Epidermal melanocyte (primary cell): ENCODE data around the gene A3GALT2.

Experiments used
- DNase-seq: peaks from one replicate; pipeline ENCODE4 v3.0.0; 2011; ENCODE audit warnings: low spot score; ENCODE audit not compliant: insufficient read length

A3GALT2 gene

DNA sequence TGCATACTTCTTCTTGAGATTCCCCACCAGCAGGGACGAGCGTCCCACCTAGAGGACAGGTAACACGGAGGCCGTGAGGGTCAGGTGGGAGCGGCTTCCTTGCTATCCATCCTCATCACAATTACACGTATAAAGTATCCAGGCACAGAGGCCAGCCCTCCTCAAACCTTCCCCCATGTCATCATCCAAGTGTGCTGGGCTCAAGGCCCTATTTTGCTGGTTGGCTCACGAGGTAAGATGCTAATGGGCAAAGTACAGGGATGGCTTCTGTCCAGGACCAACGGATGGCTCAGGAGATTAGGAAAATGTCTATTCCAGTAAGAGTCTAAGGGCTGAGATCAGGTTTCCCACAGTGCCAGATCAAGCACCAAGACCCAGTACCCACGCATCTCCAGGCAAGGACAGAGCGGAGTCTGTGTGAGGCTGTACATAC, 11.5 kb upstream of the A3GALT2 start:
- DNase-seq, result no peak

DNA sequence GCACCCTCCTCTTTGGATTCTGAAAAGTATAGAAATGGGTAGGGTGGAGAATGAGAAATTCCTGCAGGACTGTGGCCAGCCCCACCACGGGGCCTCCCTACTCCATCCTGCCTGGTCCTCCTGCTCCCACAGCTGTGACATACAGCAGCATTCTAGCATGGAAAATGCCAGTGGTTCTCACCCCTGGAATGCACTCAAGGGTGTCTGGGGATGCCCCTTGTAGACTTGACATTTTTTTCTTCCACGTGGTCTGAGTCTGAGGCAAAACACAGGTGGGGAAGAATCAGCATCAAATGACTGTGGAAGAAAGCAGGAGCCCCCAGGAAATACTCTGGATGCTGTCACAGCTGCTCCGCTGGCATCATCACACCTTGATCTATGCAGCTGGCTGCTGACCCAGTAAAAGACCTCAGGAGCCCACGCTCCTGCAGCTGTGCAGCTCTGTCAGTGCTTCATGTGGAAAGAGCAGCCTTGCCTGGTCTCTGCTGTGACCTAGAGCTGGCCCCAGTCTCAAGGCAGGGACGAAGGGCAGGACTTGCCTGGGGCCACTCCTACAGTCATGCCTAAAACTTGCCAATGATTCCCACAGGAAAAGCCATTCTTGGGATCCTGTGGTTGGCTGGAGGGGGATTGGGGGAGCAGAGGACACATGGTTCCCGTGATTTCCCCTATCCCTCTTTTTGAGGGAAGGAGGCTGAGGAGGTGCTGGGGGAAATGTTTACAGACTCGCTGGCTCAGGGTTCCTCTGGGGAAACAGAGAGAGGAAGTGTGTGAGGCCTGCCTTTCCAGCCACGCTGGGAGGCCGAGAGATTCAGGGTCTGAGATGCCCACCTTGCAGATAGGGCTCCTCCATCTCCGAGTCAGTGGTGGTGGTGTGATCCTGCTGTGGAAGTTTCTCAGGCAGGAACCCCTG, 10.8 kb upstream of the A3GALT2 start:
- DNase-seq, result no peak

DNA sequence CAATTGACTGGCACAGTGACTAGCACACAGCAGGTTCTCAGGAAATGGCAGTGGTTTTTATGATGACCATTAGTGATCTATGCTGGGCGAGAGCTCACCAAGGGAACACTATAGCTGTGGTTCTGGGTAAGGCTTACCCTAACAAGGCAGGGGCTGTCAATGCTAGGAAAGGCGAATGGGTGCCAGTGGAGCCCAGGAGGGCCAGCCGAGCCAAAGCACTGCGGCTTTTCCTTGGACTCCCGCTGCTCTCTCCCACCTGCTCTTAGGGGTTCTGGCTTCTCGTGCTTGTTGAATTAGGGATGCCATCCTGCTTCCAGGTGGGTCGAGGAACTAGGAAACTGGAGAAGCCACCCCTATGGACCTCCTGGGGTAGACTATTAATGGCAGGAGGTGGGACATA, 10.0 kb upstream of the A3GALT2 start:
- no peak for DNase-seq

DNA sequence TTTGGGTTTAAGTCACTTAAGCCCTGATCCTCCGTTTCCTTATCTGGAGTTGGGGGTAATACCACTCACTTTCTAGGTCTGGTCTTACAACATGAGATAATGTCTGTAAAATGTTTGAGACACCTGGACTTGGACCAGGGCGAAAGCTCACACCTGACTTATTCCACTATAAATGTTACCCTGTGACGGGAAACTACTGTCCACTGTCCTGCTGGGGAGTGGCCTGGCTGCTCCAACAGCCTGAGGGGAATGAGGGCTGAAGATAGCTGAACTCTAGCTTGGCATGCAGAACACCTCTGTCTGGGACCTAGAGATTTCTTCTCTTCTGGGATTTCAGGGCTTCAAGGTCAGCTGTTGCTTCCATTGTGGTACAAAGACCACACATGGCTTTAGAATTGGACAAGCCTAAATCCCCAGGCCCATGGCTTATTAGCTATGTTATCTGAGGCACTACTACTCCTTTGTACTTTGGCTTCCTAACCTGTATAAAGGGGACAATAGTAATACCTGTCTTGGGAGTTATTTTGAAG, 9.5 kb upstream of the A3GALT2 start:
- no peak for DNase-seq

DNA sequence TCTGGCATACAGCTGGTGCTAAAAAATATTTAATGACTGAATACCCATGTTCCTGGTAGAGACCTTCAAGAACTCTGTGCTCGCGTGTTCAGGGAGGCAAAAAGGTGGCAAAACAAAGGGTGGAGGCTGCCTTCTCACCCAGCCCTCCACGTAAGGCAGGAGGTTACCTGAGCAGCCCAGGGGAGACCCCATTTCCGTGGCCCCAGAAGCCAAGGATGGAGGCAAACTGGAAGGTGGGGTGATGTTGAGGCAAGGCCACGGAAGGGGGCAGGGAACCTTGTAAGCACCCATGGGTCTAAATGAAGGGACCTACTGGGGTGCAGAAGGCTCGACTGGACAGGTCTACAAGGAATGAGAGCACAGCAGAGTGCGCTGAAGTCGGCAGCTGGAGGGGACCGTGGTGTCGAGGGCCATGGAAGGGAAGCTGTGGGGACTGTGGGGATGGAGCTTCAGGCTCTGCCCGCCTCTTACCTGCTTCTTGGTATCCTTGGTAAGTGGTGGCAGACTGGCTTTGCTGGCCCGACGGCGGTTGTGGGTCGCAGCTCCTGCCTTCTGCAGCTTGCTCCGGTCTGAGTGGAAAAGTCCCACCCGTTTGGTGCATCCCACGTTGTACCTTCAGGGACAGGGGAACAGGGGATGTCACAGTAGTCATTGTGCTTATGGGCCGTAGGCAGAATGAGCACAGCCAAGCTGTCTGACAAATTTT, 8.9 kb upstream of the A3GALT2 start:
- DNase-seq, result no peak

DNA sequence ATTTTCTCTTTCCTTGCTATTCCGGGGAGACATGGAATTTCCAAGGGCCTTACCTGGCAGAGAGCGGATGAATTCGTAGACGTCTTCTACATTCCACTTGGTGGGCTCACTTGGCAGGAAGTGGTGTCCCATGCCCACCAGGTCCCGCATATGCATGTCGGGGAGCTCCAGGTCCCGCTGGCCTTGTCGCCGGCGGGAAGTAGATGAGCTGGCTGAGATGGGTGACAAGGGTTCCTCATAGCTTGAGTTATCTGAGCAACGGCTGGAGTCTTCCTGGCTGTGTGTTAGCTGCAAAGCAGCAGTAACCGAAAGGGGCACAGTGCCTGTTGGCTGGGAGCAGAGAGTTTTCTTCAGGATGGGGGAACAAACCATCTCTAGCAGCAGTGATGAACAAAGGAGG, 7.9 kb upstream of the A3GALT2 start:
- no peak for DNase-seq

DNA sequence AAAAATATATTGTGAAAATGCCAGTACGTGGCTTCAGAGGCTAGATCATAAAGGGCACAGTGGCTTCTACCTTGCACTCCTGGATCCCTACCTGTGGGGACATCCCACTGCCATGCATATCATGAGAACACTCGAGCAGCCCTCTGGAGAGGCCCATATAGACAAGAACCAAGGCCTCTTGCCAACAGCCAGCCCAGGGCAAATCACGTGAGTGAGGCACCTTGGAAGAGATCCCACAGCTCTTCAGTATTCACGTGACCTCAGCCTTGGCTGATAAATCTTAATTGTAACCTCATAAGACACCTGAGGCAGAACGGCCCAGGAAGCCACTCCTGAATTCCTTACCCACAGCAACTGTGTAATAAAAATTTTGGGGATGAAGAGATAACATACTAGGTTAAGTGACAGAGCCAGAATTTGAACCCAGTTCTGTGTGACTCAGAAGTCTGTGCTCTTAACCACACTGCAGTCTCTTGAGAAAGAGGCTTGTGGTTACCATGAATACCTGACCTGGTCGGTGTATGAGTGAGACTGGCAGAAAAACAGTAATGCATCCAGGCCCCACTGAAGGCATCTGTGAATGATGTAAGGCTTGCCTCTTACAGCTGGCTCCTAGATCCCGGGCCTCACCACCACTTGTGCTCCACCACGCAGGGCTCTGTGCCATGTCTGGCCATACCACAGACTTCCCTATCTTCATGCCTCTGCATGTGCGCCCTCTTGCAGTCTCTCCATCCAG, 6.9 kb upstream of the A3GALT2 start:
- peak; percentile 49 for DNase-seq

DNA sequence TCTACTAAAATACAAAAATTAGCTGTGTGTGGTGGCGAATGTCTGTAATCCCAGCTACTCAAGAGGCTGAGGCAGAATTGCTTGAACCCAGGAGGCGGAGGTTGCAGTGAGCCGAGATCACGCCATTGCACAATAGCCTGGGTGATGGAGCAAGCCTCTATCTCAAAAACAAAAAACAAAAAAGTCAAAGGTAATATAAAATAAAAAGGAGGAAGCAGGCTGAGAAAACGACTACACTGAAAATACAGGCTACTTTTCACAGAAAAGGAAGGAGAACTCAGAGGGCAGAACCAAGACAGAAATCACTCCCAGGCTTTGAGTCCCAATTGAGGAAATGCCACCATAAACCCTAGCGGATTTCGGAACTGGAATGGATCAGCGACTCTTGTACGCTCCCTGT, 5.9 kb upstream of the A3GALT2 start:
- no peak for DNase-seq

DNA sequence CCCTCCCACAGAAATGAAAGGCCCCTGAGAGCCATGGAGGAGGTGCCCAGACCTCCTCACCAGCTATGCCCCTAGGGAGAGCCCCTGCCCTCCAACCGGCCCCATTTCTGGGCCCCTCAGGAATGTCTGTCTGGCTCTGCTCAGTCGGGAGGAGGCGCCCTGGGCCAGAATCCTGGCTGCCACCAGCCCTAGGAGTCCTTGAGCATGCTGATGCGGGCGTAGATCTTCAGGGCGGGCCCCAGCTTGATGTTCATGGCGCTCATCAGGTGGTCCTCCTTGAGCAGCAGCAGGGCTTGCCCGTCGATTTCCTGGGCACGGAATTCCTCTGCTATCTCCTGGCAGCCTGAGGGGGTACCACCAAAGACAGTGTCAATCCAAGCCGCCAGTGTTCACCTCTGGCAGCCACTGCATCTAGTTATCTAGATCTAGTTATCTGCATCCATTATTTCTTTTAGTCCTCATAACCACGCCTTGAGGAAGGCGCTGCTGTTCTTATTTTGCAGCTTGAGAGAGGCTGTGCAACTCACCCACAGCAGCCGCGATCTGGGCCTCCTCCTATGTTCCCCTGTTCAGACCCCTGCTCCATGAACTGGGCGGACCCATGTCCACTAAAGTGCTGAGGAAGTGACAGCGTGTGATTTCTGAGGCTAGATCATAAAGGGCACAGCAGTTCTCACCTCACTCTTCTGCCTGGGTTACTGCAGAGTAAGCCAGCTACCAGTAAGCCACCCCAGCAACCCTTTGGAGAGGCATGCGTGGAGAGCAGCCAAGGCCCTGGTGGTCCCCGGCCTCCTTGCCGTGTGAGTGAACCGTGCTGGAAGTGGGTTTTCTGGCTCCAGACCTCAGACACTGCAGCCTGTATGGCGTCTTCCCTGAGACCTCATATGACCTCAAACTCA, 4.0 kb upstream of the A3GALT2 start:
- no peak for DNase-seq

DNA sequence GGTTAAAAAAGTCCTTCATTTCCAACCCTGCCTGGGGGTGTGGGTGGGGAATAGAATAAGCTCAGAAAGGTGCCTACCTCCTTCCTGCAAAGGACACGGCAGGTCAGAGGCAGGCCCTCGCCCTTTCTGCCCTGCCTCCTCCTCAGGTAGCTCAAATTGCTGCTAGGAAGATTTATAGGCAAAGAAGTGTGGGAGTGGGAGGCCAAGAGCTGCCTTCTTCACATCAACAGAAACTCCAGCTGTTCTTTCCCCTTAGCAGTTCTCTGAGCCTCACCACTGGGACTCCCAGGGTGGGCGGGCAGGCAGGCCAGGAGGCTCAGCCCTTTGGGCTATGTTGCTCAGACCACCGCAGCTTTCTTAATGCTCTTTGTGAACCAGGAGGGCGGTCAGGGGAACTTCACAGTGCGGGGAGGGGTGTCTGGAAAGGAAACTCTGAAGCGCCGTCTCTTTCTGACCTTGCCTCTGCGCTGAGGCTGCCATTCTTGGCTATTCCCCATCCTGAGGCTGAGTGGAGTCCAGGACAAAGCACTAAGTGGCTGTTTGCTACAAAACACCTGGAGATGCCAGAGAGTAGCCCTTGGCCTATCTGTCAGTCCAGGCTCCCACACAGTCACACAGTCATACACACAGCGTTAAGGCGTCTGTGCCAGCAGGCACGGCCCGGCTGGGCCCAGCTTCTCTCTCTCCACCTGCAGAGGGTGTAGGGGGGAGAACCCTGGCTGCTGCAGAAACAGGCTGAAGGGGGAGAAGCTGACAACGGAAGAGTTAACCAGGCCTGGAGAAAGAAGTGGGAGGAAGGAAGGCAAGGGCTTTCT, 3.0 kb upstream of the A3GALT2 start:
- no peak for DNase-seq

DNA sequence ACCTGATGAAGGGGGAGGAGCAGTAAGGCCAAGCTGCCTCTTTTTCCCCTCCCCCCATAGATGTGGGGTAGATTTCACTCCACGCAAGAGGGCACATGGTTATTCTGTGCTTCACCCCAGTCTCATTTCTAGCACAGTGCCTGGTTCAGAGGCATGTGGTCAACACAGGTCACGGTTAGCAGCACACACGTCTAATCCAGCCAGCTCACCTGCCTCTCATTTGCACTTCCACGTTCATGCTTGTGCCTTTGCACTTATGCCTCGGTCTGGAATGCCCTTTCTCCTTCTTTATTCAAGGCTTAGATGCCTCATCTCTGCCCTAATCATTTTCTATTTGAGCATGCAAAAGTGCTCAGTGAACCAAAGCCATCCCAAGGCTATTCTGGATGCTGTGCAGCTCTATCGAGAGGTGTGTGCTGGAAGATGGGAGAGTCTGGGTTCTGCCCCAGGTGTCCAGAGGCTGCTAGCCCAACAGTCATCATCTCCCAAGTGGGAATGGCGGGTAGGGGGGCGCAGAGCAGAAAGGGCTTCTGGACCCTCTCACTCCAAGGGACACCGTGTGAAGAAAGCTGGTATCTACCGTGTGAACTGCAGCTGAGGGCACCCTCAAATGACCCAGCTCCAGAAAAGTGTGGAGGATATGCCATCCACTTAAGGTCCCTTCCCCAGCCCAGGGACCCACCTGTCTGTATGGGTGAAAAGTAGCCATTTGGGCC, 2.1 kb upstream of the A3GALT2 start:
- DNase-seq, result no peak

DNA sequence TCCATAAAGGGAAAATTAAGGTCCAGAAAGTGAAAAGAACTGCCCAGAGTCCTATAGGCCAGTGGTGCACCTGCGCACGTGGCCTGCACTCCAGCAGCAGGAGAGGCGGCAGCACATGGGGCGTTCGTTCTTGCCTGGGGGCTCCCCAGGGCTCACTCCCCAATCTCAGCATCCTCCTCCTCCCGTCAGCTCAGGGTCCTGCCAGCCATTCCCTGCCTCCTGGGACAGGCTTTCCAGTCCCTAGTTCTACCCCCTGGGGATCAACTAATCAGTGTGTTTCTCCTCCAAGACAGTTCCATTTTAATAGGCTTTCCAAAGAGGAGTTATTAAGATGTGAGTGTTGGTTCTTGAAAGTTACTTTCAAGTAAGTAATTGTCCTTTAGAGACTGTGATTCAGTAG, 1.2 kb upstream of the A3GALT2 start:
- DNase-seq, result no peak

DNA sequence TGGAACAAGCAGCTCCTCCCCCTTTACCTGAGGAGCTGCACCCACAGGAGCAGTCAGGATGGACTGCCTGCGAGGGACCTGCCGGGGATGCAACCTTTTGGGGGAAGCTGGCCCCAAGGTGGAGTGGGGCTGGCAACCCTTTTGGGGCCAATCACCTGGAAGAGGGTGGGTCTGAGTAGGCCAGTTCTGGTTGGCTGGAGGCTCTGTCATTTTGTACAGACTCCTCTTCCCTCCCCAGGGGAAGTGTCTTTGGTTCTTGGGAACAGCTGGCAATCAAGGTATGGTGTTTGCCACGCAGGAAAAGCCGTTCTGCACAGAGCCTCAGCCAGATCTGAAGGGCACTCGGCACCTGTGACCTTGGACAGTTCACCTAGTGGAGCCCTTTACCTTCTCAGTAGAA, 280 bp upstream of the A3GALT2 start:
- no peak for DNase-seq

DNA sequence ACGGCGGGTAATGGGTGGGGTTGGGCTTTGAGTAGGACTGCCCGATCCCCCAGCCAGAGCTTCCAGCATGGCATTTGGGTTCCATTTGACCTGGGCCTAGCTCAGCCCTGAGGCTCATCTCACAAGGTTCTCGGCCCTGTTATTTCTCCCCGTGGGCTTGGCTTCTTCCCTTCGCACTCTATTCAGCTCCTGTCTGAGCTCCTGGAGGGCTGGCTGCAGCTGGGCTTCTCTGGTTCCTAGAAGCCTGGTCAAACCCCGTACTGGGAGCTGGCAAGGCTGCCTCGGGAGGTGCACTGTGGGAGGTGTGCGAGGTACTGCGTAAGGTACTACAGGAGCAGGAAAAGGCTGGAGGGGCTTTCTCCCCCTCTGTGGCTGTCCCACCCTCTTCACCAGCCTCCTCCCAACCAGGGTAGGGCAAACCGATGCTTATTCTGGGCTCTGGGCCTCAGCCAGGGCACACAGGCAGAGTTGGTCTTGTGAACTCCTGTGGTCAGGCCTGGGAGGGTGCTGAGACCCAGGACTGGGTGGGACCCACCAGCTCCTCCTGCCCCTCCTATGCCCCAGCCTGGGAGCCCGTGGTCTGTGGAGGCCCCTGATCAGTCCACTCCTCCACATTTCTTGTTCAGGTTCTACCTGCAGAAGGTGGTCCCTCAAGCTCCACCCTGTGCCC, 814 bp downstream of the A3GALT2 start:
- DNase-seq, result no peak

DNA sequence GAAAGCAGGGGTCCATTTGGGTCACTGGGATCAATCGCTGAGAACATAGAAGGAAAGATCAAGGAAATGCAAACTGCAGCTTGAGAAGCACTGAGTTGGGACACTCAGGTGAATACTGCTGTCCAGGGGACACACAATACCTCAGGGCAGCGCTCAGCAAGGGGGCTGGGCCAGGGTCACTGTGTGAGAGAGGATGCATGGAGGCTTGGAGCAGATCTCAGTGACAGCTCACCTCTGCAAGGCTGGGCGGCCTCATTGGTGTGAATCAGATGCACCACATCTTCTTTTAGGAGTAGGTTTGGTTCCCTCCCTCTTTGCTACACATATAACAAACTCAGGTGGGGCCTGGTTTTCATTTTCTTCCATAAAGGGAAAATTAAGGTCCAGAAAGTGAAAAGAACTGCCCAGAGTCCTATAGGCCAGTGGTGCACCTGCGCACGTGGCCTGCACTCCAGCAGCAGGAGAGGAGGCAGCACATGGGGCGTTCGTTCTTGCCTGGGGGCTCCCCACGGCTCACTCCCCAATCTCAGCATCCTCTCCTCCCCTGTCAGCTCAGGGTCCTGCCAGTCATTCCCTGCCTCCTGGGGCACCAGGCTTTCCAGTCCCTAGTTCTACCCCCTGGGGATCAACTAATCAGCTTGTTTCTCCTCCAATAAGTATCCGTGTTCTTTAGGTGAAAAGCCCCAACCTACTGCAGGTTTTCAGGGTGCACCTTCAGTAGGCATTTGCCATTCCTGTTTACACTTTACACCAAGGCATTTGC, 1.5 kb downstream of the A3GALT2 start:
- DNase-seq, result no peak

DNA sequence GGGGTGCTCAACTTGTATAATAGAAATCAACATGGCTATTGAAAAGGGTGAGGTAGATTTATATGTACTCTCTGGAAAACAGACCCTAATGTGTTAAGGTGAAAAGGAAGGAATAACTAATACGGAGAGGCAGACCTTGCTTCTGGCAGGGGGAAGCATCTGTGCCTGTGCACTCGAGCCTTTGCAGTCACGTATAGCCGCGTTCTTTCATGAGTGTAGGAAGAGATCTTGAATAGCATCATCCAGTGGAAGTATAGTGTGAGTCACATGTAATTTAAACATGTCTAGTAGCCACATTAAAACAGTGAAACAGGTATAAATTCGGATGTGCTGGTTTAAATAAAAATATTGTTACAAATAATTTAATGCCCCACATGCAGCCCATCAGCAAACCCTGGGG, 3.0 kb downstream of the A3GALT2 start:
- no peak for DNase-seq

DNA sequence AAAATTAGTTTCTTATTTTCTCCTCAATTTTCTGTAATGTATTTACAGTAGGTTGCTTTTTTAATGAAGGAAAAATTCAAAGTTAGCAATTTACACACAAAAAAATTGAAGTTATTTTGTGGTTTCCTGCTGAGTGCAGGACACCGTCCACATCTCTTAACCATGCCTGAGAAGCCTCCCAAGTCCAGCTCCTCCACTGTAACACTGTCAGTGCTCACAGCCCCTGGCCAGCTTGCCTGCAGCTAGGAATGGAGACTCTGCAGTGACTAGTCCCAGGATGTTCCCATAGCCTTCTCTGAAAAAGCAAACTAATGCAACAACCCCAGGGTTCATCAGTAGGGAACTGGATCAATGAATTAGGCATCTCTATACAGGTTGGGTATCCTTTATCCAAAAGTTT, 3.5 kb downstream of the A3GALT2 start:
- no peak for DNase-seq

DNA sequence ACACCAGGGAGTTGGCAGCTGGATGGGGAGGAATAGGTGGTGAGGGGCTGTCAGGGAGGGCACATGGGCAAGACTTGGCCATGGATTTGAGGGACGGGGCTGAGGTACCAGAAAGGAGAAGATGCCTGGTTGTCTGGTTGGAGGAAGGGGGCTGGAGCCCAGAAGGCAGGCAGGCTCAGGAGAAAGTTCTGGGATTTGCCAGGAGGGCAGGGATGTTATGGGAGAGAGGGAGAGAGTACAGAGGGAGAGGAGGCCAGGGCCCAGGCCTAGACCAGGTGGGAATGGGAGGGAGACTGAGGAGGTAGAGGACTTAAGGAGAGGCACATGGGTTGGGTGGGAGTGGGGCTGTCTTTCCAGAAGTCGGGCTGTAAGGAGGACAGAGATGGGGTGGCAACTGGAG, 4.3 kb downstream of the A3GALT2 start:
- DNase-seq, result no peak
